SU-DHL-6 (cell line): ENCODE results near the gene OSBPL6.

ENCODE experiments used
- H2AFZ ChIP-seq: fragments of 200-600 bp; sonication (generic); 2 replicates; pipeline ENCODE4 v1.6.1; 2014; ENCODE audit warnings: low read depth, mild to moderate bottlenecking, moderate library complexity, mixed read lengths, antibody characterized with exemption, low read length; ENCODE audit not compliant: severe bottlenecking
- H3F3A ChIP-seq: fragments of 200-600 bp; shearing (Covaris generic); 2 replicates; pipeline ENCODE4 v1.6.0; 2016; ENCODE audit warnings: antibody characterized with exemption, mild to moderate bottlenecking; ENCODE audit not compliant: insufficient read depth
- H3K27ac ChIP-seq: fragments of 200-600 bp; sonication (generic); 2 replicates; pipeline ENCODE4 v1.5.1; 2016; ENCODE audit warnings: low read depth, mild to moderate bottlenecking, low read length, moderate library complexity, mixed read lengths
- H3K27me3 ChIP-seq: fragments of 200-600 bp; sonication (generic), shearing (Covaris generic); 2 replicates; pipeline ENCODE4 v1.6.0; 2014; ENCODE audit warnings: mild to moderate bottlenecking, low read length
- H3K36me3 ChIP-seq: fragments of 200-600 bp; sonication (generic); 2 replicates; pipeline ENCODE4 v1.6.1; 2014; ENCODE audit warnings: mild to moderate bottlenecking, low read length, mixed read lengths
- H3K4me2 ChIP-seq: fragments of 300-600, 200-600 bp; shearing (Covaris generic), sonication (generic); 2 replicates; pipeline ENCODE4 v1.6.0; 2014; ENCODE audit warnings: low read length, low read depth, mild to moderate bottlenecking; ENCODE audit not compliant: poor library complexity, severe bottlenecking
- H3K4me3 ChIP-seq: fragments of 200-600 bp; sonication (generic); 2 replicates; pipeline ENCODE4 v1.5.1; 2014; ENCODE audit warnings: antibody characterized with exemption, low read length, mild to moderate bottlenecking, mixed read lengths; ENCODE audit not compliant: insufficient read depth, poor library complexity, severe bottlenecking
- H3K79me2 ChIP-seq: fragments of 200-600 bp; sonication (generic); 2 replicates; pipeline ENCODE4 v1.6.1; 2014; ENCODE audit warnings: mild to moderate bottlenecking, low read length, moderate library complexity; ENCODE audit not compliant: insufficient read depth
- H3K9ac ChIP-seq: fragments of 200-600 bp; sonication (generic); 2 replicates; pipeline ENCODE4 v1.7.0; 2014; ENCODE audit warnings: mild to moderate bottlenecking, low read length
- H3K9me2 ChIP-seq: fragments of 200-600 bp; sonication (generic); replicated peaks from 2 replicates; pipeline ENCODE4 v1.6.1; 2014; ENCODE audit warnings: low read length; ENCODE audit not compliant: insufficient read depth
- H3K9me3 ChIP-seq: fragments of 200-600 bp; sonication (generic); 2 replicates; pipeline ENCODE4 v1.6.1; 2014; ENCODE audit warnings: low read length, mixed read lengths; ENCODE audit not compliant: insufficient read depth
- H4K20me1 ChIP-seq: fragments of 200-600 bp; sonication (generic); 2 replicates; pipeline ENCODE4 v1.6.1; 2014; ENCODE audit warnings: low read depth, mild to moderate bottlenecking, antibody characterized with exemption, low read length, moderate library complexity, mixed read lengths
- EZH2phosphoT487 ChIP-seq: fragments of 200-600 bp; sonication (generic), shearing (Covaris generic); conservative IDR thresholded peaks from 2 replicates; pipeline ENCODE4 v1.6.1; 2018; ENCODE audit warnings: mild to moderate bottlenecking, antibody characterized with exemption, low read length, moderate library complexity, mixed read lengths
- TF ChIP-seq, protein P1 (sequence below): fragments of 200-600 bp; sonication (generic); IDR thresholded peaks from one replicate; pipeline ENCODE4 v1.5.1; 2017; ENCODE audit warnings: antibody characterized with exemption, mild to moderate bottlenecking, low read length, moderate library complexity; ENCODE audit not compliant: insufficient read depth, poor library complexity, severe bottlenecking

Gene OSBPL6

DNA sequence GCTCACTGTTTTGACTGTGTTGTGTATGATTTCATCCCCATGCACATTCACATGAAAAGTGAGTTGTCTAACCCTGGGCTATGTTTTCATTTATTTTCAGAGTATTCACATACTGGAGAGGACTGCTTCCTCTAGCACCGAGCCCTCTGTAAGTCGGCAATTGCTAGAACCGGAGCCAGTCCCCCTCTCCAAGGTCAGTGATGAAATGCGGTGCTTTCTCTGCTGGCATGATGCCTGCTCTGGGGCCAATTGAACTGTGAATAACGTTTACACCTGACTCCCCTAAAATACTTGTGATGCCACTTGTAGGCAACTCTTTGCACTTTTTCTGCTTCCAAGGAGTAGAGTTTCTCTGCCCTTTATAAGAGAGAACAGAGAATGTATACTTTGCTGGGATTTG is 129.8 kb downstream of the OSBPL6 start:
- H3K79me2 ChIP-seq: no peaks in the 10 kb centered on the region
- no peak for TF ChIP-seq EZH2phosphoT487
- TF ChIP-seq, protein P1, sequence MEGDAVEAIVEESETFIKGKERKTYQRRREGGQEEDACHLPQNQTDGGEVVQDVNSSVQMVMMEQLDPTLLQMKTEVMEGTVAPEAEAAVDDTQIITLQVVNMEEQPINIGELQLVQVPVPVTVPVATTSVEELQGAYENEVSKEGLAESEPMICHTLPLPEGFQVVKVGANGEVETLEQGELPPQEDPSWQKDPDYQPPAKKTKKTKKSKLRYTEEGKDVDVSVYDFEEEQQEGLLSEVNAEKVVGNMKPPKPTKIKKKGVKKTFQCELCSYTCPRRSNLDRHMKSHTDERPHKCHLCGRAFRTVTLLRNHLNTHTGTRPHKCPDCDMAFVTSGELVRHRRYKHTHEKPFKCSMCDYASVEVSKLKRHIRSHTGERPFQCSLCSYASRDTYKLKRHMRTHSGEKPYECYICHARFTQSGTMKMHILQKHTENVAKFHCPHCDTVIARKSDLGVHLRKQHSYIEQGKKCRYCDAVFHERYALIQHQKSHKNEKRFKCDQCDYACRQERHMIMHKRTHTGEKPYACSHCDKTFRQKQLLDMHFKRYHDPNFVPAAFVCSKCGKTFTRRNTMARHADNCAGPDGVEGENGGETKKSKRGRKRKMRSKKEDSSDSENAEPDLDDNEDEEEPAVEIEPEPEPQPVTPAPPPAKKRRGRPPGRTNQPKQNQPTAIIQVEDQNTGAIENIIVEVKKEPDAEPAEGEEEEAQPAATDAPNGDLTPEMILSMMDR: no peak
- H3K27me3 ChIP-seq: no peaks in the 10 kb centered on the region
- no peak overlapping the region for H3K9ac ChIP-seq
- no peaks in the 10 kb centered on the region for H3K9me2 ChIP-seq
- no peaks in the 10 kb centered on the region for H4K20me1 ChIP-seq
- no peaks in the 10 kb centered on the region for H3K36me3 ChIP-seq
- H3K9me3 ChIP-seq: no peaks in the 10 kb centered on the region
- H2AFZ ChIP-seq: no peak overlapping the region
- no peak overlapping the region for H3K4me2 ChIP-seq
- no peak overlapping the region for H3K27ac ChIP-seq
- no peaks in the 10 kb centered on the region for H3F3A ChIP-seq
- H3K4me3 ChIP-seq: no peak overlapping the region

GRCh38 chr2:178325268-178325667 is 131.0 kb downstream of the OSBPL6 start:
- H3K27ac ChIP-seq: no peak overlapping the region
- H3K27me3 ChIP-seq: no peaks in the 10 kb centered on the region
- H3K9ac ChIP-seq: no peak overlapping the region
- H3K9me3 ChIP-seq: no peaks in the 10 kb centered on the region
- no peak overlapping the region for H3K4me2 ChIP-seq
- no peaks in the 10 kb centered on the region for H3K9me2 ChIP-seq
- no peaks in the 10 kb centered on the region for H3K79me2 ChIP-seq
- H3F3A ChIP-seq: no peaks in the 10 kb centered on the region
- H3K36me3 ChIP-seq: no peaks in the 10 kb centered on the region
- no peaks in the 10 kb centered on the region for H4K20me1 ChIP-seq
- TF ChIP-seq, protein P1: no peak
- TF ChIP-seq EZH2phosphoT487: no peak
- H3K4me3 ChIP-seq: no peak overlapping the region
- no peak overlapping the region for H2AFZ ChIP-seq

- Histone ChIP-seq H4K20me1 (no peaks in the 10 kb centered on the region), H3F3A (no peaks in the 10 kb centered on the region), H3K9me2 (no peaks in the 10 kb centered on the region), H3K27me3 (no peaks in the 10 kb centered on the region), H3K79me2 (no peaks in the 10 kb centered on the region), H3K4me3 (no peak overlapping the region), H3K36me3 (no peaks in the 10 kb centered on the region), H3K27ac (no peak overlapping the region), H3K9ac (no peak overlapping the region), H2AFZ (no peak overlapping the region), H3K4me2 (no peak overlapping the region), H3K9me3 (no peaks in the 10 kb centered on the region)
- no peak for TF ChIP-seq EZH2phosphoT487
- TF ChIP-seq, protein P1: no peak
Observed at GRCh38 chr2:178327516-178327915, 133.2 kb downstream of the OSBPL6 start.
